Stomach smooth muscle (tissue), 2 donors: ENCODE measurements around the gene SARDH.

Source experiments
- H3K27ac ChIP-seq: one replicate; pipeline ENCODE4 v1.7.0; 2013; ENCODE audit warnings: mild to moderate bottlenecking, low read length, inconsistent platforms
- H3K27me3 ChIP-seq, 2 donors: one replicate each; pipeline ENCODE4 v1.7.0; 2013; ENCODE audit warnings: low read length in 2 of 2; ENCODE audit not compliant: insufficient read depth in 2 of 2, control insufficient read depth in 1 of 2
- H3K36me3 ChIP-seq, 2 donors: one replicate each; pipeline ENCODE4 v1.7.0; 2013; ENCODE audit warnings: low read length in 2 of 2; ENCODE audit not compliant: control insufficient read depth in 2 of 2, insufficient read depth in 2 of 2
- H3K4me1 ChIP-seq: one replicate; pipeline ENCODE4 v1.7.0; 2013; ENCODE audit warnings: low read length; ENCODE audit not compliant: control insufficient read depth, insufficient read depth
- H3K4me3 ChIP-seq, 2 donors: one replicate each; pipeline ENCODE4 v1.7.0; 2013; ENCODE audit warnings: low read length in 2 of 2
- H3K9ac ChIP-seq, 2 donors: one replicate each; pipeline ENCODE4 v1.7.0; 2013; ENCODE audit warnings: low read length in 2 of 2, mild to moderate bottlenecking in 1 of 2
- H3K9me3 ChIP-seq, 2 donors: one replicate each; pipeline ENCODE4 v1.7.0; 2013; ENCODE audit warnings: low read length in 2 of 2; ENCODE audit not compliant: control insufficient read depth in 2 of 2
- donor health status: healthy.
- donor health status: Pancreatic carcinoma.

The SARDH gene

DNA sequence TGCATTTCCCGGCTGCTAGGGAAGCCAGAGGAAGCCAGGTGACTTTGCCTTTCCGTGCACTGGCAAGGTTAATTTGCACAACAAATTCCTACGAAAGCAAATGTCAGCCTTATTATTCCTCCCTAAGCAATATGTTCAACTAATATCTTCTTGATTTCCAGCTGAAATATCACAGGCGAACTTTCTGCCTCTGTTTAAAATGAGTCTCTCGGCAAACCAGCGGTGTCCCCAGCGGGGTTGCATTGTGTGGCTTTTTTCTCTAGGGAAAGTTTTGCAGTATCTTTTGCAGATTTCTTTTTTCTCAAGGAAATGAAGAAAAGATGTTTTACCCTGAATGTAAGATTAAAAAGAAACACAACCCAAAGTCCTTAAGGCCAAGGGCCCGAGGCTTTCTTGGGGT is 100.1 kb downstream of the SARDH start:
- H3K9me3 ChIP-seq, result no peaks in the 10 kb centered on the region
- peaks cover 14 to 23% of the 10 kb centered on the region in 2 donors for H3K27me3 ChIP-seq
- H3K27ac ChIP-seq, result no peak overlapping the region
- no peak overlapping the region for H3K4me3 ChIP-seq
- no peaks in the 10 kb centered on the region for H3K4me1 ChIP-seq
- no peaks in the 10 kb centered on the region for H3K36me3 ChIP-seq
- H3K9ac ChIP-seq, result no peak overlapping the region

- H3K36me3 ChIP-seq, result no peaks in the 10 kb centered on the region
- H3K9ac ChIP-seq, result no peak overlapping the region
- H3K4me1 ChIP-seq, result no peaks in the 10 kb centered on the region
- H3K27me3 ChIP-seq, result peaks cover 13 to 23% of the 10 kb centered on the region in 2 donors
- H3K4me3 ChIP-seq, result no peak overlapping the region
- H3K27ac ChIP-seq, result no peak overlapping the region
- no peaks in the 10 kb centered on the region for H3K9me3 ChIP-seq
Measured at GRCh38 chr9:133637451-133638055, 100.6 kb downstream of the SARDH start.

- peaks cover 8 to 25% of the 10 kb centered on the region in 2 donors for H3K27me3 ChIP-seq
- H3K4me1 ChIP-seq, result no peaks in the 10 kb centered on the region
- no peaks in the 10 kb centered on the region for H3K9me3 ChIP-seq
Measured at GRCh38 chr9:133636902-133637301, 101.2 kb downstream of the SARDH start.

DNA sequence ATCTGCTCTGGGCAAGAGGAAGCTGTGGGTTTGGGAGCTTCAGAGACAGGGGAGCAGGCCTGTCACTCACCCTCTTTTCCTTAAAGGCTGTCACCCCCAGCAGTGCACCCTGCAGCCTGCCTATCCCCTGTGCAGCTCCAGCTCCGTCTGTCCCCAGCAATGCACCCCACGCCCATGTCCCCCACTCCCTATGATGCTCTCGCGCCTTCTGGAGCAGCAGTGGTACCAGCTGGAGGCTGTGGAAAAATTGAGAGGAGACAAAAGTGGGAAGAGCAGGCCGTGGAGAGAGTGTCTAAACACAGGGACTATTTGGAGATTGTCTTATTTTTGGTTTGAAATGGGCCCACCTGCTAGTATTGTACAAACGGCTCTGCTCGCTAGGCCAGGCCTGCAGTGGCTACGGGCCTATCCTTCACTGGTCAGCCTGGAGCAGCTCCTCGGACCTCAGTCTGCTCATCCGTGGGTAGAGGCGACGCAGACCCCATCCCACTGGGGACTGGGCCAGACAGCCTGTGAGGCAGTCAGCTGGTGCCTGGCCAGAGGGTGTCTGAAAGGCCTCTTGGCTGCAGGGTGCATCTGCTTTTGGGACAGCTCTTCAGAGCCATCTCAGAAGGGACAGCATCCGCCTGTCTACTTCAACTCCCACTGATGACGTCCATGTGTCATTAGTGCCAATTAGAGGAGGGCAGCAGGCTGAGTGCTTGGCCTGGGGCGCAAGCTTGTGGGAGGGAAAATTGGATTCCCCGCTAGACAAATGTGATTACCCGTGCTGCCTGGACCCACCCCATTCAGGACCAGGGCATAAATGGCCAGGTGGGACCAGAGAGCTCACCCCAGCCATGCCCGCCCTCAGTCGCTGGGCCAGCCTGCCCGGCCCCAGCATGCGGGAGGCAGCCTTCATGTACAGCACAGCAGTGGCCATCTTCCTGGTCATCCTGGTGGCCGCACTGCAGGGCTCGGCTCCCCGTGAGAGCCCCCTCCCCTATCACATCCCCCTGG is 102.3 kb downstream of the SARDH start, which contains the start of gene DBH:
Gene DBH (plus strand): TSS at position 831 of the 999 bp plus-strand sequence. CDS start 9 bp downstream, at position 840.
- H3K27me3 ChIP-seq, result peaks cover 5 to 23% of the 10 kb centered on the region in 2 donors
- H3K4me1 ChIP-seq, result no peaks in the 10 kb centered on the region
- H3K9ac ChIP-seq, result no peak within 1 kb of the TSS
- H3K9me3 ChIP-seq, result no peaks in the 10 kb centered on the region
- H3K4me3 ChIP-seq, result no peak within 1 kb of the TSS
- H3K27ac ChIP-seq, result no peak within 1 kb of the TSS
- no peaks in the 10 kb centered on the region for H3K36me3 ChIP-seq

More at GRCh38 chr9:133636902-133637301, 101.2 kb downstream of the SARDH start:
- Histone ChIP-seq H3K9ac (no peak overlapping the region), H3K36me3 (no peaks in the 10 kb centered on the region), H3K27ac (no peak overlapping the region), H3K4me3 (no peak overlapping the region)

GRCh38 chr9:133635098-133635497 is 103.1 kb downstream of the SARDH start:
- no peaks in the 10 kb centered on the region for H3K9me3 ChIP-seq
- H3K9ac ChIP-seq, result no peak overlapping the region
- no peak overlapping the region for H3K27ac ChIP-seq
- no peak overlapping the region for H3K4me3 ChIP-seq
- no peaks in the 10 kb centered on the region for H3K36me3 ChIP-seq
- no peaks in the 10 kb centered on the region for H3K4me1 ChIP-seq
- H3K27me3 ChIP-seq, result peaks cover 5 to 22% of the 10 kb centered on the region in 2 donors

DNA sequence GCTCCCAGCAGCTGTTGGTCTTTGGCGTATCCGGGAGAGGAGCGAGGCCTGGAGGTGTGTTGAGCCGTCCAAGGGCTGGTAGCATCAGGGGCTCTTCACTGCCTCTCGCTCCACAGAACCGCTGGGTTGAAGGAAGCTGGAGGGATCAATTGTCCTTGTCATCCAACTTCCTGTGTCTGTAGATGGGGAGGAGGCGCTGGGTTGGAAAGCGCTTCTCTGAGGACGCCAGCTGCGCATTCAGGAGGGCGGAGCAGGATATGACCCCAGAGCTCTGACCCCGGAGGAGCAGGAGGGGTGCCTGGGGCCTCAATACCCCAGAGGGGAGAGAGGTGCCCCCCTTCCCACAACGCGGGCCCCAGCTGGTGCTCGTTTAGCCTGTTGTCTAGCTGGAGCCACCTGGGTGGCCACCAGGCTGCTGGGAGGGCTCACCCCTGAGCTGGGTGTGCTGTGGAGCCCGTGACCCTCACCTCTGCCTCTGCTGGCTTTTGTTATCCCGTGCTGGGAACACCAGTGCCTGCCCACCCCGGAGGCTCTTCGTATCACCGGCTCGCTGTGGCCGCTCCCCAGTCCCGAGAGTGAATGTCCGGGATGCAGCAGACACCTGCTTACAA is 104.0 kb downstream of the SARDH start:
- Histone ChIP-seq H3K4me3 (no peak overlapping the region), H3K9me3 (no peaks in the 10 kb centered on the region), H3K4me1 (no peaks in the 10 kb centered on the region), H3K36me3 (no peaks in the 10 kb centered on the region), H3K27ac (no peak overlapping the region), H3K27me3 (peaks cover 5 to 22% of the 10 kb centered on the region in 2 donors), H3K9ac (no peak overlapping the region)

GRCh38 chr9:133633681-133634080 is 104.5 kb downstream of the SARDH start:
- no peak overlapping the region for H3K27ac ChIP-seq
- H3K36me3 ChIP-seq, result no peaks in the 10 kb centered on the region
- H3K27me3 ChIP-seq, result peaks cover 5 to 20% of the 10 kb centered on the region in 2 donors

DNA sequence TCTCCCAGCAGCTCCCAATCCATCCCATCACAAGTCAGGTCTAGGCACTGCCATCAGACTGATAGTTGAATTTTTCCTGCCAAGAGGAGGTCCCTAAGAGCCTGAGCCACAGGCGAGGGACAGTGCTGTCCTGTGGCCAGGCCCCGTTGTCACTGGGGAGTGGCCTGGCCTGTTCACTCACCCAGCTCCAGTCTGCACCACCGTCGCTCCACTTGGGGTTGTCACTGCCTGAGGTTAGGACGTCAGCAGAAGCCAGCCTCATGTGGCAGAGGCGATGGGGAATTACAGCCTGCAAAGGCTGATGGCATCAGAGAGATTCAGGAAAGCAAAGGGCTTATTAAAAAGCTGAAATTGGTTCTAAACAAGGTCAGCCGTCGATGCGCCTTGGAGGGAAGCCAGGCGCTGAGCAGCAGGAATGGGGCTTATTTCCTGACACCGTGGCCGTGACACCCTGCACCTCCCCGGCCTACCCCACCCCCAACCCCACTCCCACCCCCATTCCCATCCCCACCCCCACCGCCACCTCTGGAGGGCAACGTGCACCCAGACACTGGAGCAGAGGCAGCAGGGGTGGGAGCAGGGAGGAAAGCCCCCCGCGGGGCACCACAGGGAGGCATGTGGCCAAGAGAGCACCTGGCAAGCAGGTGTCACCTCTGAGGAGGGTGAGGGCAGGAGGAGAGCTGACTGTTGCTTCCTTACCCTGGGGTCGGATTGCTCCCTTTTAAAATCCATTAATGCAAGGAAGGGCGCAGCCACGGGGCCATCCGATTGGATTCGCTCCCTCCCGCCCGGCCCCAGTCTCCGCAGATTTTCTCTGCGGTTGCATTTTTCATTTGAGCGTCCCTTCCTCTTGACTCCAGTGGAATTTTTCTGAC is 105.1 kb downstream of the SARDH start:
- Histone ChIP-seq H3K4me1 (no peaks in the 10 kb centered on the region), H3K4me3 (no peak overlapping the region), H3K9ac (no peak overlapping the region), H3K36me3 (no peaks in the 10 kb centered on the region), H3K27ac (no peak overlapping the region), H3K9me3 (no peaks in the 10 kb centered on the region), H3K27me3 (peaks cover 5 to 20% of the 10 kb centered on the region in 2 donors)

More at GRCh38 chr9:133633681-133634080, 104.5 kb downstream of the SARDH start:
- Histone ChIP-seq H3K9ac (no peak overlapping the region), H3K4me1 (no peaks in the 10 kb centered on the region), H3K4me3 (no peak overlapping the region), H3K9me3 (no peaks in the 10 kb centered on the region)

- H3K36me3 ChIP-seq, result no peaks in the 10 kb centered on the region
- H3K27me3 ChIP-seq, result peaks cover 5 to 15% of the 10 kb centered on the region in 2 donors
- H3K9ac ChIP-seq, result no peak overlapping the region
- no peak overlapping the region for H3K4me3 ChIP-seq
- H3K9me3 ChIP-seq, result no peaks in the 10 kb centered on the region
- no peaks in the 10 kb centered on the region for H3K4me1 ChIP-seq
- no peak overlapping the region for H3K27ac ChIP-seq
Measured at GRCh38 chr9:133631111-133631510, 107.0 kb downstream of the SARDH start.
